HG02763 (cell line): ENCODE measurements around the gene RNF144A.

Experiments used
- ATAC-seq: cut with Tn5 transposase; IDR thresholded peaks from one replicate; pipeline ENCODE4 v1.9.1; 2021; ENCODE audit warnings: mild to moderate bottlenecking, moderate library complexity; ENCODE audit not compliant: unreplicated experiment

Gene RNF144A

DNA sequence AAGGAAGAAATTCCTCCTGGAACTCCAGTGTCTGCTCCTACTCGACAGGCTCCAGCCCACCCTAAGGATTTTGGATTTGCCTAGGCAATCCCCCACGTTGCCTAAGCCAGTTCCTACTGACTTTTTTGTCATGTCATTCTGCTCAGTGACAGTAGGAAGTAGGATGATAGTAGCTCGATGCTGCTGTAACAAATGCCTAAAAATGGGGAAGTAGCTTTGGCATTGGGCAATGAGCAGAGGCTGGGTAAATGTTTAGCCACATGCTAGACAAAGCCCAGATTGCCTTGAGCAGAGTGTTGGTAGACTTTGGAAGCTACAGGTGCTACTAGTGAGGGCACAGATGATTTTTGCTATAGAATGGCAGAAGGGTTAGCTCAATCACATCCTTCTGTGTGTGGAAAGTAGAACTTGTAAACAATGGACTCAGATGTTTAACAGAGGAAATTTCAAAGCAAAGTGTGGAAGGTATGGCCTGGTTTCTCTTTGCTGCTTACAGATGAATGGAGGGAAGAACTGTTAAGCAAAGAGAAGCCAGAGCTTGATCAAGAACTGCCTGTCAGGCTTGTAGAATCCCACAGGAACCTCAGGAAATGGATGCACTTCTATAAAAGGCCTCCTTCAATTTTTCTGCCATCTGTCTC lies 154.8 kb downstream of the RNF144A start:
- no peak for ATAC-seq

DNA sequence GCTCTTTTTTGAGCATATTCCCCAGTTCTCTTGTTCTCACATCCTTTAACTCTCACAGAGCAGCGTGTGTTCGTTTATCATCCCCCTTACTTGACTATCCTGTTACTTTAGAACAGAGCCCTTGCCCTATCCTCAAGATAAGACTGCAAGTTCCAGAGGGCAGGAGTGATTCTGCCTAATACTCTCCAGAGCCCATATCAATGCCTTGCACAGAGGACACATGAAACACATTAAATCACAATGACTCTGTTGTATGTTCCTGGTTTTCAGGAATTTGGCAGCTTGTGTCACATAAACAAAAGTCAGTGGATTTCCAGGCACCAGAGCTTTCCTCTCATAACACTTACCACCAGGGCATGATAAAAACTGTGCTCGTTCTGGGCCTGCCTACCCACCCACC lies 156.7 kb downstream of the RNF144A start:
- ATAC-seq: no peak

DNA sequence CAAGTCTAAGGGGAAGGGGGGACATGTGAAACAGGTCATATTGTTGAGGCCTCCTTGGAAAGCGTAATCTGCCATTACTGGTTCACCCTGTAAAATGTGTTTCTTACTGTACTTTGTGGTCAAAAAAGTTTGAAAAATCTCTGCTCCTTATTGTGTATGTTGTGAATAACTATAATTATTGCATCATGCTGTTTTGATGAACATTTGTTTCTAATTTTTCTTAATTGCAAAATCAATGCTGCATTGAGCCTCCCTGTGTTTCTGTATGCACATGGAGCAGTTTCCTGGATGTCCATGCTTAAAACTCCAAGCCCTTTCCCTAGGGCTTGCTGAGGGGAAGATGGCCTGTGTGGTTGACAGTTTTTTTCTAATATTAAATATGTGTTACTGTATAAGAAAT lies 158.6 kb downstream of the RNF144A start:
- no peak for ATAC-seq

DNA sequence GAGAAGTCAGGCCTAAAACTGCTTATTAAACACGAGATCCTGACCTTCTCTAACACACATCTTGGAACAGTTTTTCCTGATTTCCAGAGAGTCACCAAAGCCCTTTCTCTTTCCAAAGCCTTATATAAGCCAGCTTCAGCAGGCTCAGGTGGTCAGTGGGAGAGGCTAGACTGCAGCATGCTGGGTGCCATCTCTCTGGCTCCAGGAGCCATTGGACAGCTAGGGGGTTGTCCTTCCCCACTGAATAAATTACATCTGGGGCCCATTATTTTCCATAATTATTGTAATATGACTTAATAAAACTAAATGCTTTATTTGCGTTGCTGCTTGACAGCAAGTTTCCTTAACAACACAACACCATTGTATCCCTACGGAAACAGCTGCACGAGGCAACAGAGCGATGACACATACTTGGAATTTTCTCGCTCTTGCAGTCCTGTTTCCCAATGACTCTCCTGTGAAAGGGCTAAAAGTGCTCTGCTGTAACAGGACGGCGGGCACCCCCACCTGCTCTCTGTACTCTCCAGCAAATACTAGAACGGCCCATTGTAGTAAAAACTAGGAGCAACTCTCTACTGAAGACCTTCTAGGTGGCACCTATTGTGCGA lies 160.6 kb downstream of the RNF144A start:
- ATAC-seq: no peak

DNA sequence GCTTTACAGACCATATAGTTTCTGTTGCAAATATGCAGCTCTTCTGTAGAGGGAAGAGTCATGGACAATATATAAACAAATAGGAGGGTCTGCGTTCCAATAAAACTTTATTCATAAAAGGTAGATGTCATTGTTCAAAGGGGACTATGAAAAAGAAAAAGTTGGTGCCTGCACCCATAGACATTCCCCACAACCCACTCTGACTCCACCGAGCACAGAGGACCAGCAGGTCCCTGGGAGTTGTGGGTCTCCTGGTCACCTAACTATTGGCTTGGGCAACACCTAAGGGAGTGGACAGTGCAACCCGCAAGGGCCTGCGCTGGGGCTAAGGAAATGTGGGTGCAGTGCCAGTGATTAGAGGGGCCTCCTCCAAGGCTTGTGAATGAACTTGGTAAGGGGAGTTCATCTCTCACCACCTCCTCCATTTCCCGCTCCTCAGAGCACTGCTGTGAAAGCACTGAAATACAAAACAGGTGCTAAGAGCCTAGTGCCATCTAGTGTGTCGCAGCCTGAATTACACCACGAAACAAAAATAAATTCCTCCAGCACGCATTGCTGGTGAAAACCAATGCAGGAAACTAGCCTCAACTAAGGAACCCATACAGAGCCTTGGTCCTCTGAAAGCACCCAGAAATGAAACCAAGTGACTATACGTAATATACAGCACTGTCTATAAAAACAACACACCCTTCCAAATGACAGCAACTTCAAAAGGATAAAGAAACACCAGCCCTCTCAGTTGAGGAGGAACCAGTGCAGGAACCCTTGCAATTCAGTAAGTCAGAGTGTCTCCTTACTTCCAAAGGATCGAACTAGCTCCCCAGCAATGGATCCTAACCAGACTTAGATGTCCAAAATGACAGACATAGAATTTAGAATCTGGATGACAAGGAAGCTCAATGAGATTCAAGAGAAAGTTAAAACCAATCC lies 166.6 kb downstream of the RNF144A start:
- no peak for ATAC-seq

DNA sequence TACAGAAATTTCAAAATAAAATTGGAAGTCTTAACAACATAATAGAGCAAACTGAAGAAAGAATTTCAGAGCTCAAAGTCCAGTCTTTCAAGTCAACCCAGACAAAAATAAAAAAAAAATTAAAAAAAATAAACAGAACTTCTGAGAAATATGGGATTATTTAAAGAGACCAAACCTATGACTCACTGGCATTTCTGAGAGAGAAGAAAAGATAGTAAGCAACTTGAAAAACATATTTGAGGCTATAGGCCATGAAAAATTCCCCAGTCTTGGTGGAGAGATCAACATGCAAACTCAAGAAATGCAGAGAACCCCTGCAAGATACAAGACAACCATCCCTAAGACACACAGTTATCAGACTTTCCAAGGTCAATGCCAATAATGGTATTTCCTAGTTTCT lies 167.4 kb downstream of the RNF144A start:
- no peak for ATAC-seq

DNA sequence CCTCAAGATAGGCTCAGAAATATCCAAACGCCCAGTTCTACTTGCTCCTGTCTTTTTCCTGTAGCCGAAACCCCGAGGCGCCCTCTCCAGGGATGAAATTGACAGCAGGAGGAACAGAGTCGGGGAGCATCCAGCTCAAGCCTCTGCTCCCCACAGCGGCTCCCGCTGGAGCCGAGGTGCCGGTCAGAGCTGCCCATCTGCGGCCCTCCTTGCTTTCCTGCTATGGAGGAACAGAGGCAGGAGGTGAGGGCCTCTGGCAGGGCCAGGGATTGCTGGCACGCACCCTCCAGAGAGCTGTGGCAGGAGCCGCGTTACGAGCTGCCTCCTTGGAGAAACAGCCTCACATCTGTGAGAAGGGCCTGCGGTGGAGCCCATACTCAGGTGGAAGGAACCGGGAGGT lies 172.1 kb downstream of the RNF144A start:
- no peak for ATAC-seq

DNA sequence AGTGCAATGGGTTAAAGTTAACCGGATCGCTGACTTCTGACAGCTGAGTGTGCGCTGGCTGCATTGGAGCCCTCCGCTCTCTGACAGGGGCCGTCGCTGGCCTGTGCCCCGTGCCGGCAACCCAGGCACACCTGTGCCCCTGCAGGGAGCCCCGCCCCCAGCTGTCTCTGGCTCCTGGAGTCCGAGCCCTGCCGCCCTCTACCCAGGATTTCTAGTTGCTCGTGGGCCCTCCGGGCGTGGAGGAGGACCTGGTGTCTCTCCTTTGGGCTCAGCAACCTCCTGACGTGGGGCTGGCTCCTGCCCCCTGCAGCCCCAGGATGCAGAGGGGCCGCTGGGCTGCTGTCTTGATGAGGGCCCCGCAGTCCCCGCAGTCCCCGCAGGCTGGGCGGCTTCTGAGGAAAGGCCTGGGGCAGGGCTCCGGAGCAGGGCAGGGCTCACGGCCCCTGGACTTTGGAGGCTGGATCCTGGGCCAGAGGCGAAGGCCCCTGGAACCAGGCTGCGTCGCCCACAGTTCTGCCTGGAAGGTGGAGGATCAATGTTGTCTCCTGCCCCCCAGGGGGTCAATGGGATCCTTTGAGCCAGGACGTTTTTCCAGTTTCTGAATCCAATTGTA lies 172.8 kb downstream of the RNF144A start:
- no peak for ATAC-seq

DNA sequence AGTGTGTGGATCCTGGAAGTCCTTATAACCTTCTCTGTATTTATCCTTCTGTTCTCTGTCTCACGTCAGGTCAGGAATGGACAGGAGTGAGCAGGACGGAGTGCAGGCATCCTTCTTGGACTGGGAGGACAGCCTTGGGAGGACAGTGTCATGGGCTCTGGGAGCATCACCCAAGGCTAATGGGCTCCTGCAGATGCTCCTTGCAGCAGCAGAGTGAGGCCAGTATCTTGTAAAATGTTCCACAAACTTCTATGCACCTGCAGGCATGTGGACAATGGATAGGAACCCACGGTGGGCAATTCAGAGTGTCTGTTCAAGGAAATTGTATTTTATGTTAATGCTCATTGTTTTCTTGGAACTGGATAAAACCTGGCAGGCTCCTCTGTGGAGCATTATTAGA lies 176.2 kb downstream of the RNF144A start:
- no peak for ATAC-seq
